Measurements from ENCODE around the gene BPGM.

- TF ChIP-seq GATA2 (IDR thresholded peaks at IDR 0.05; ENCODE audit: low read depth, low read length) (no peak), GATA3 (IDR thresholded peaks at IDR 0.05; ENCODE audit: low read depth, low read length) (no peak)
Measured at GRCh38 chr7:134727711-134728110, 81.1 kb downstream of the BPGM start.
